PC-9 (cell line): ENCODE results near the gene ZBTB45.

Source experiments
- EZH2 ChIP-seq: fragments of 200-600 bp; sonication (generic); IDR thresholded peaks from 2 replicates; pipeline ENCODE4 v1.8.0; 2017; ENCODE audit warnings: antibody characterized with exemption, low read depth
- TF ChIP-seq, protein P1 (sequence below): fragments of 200-600 bp; sonication (generic); conservative IDR thresholded peaks from 2 replicates; pipeline ENCODE4 v1.6.1; 2017; ENCODE audit warnings: mixed run types, antibody characterized with exemption, mild to moderate bottlenecking, moderate library complexity

- TF ChIP-seq, protein P1, sequence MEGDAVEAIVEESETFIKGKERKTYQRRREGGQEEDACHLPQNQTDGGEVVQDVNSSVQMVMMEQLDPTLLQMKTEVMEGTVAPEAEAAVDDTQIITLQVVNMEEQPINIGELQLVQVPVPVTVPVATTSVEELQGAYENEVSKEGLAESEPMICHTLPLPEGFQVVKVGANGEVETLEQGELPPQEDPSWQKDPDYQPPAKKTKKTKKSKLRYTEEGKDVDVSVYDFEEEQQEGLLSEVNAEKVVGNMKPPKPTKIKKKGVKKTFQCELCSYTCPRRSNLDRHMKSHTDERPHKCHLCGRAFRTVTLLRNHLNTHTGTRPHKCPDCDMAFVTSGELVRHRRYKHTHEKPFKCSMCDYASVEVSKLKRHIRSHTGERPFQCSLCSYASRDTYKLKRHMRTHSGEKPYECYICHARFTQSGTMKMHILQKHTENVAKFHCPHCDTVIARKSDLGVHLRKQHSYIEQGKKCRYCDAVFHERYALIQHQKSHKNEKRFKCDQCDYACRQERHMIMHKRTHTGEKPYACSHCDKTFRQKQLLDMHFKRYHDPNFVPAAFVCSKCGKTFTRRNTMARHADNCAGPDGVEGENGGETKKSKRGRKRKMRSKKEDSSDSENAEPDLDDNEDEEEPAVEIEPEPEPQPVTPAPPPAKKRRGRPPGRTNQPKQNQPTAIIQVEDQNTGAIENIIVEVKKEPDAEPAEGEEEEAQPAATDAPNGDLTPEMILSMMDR = no peak
- TF ChIP-seq EZH2 = no peak
These were observed 26.5 kb upstream of the ZBTB45 start for GRCh38 chr19:58546019-58546530.
